Glutamatergic neuron (in vitro differentiated cells): ENCODE data around the gene CROCC. TPM values are rescaled to one million over a fixed set of nuclear protein-coding genes. Genes with fewer than 3 reads are reported as not detected.

ENCODE experiments used
- DNase-seq: peaks from one replicate; pipeline ENCODE4 v3.0.0; 2022
- H3K27ac Mint-ChIP-seq: one replicate; pipeline ENCODE4 v1.8.0; 2020; ENCODE audit warnings: mild to moderate bottlenecking, mixed read lengths, inconsistent platforms; ENCODE audit not compliant: unreplicated experiment
- H3K27me3 Mint-ChIP-seq: one replicate; pipeline ENCODE4 v1.8.0; 2020; ENCODE audit warnings: mild to moderate bottlenecking, moderate library complexity, mixed read lengths, inconsistent platforms; ENCODE audit not compliant: unreplicated experiment
- H3K36me3 Mint-ChIP-seq: one replicate; pipeline ENCODE4 v1.8.0; 2020; ENCODE audit warnings: mild to moderate bottlenecking, mixed read lengths, inconsistent platforms; ENCODE audit not compliant: unreplicated experiment
- H3K4me1 Mint-ChIP-seq: one replicate; pipeline ENCODE4 v1.8.0; 2020; ENCODE audit warnings: mild to moderate bottlenecking, low read depth, mixed read lengths, inconsistent platforms; ENCODE audit not compliant: unreplicated experiment
- H3K4me3 Mint-ChIP-seq: one replicate; pipeline ENCODE4 v1.8.0; 2020; ENCODE audit warnings: mild to moderate bottlenecking, mixed read lengths, inconsistent platforms; ENCODE audit not compliant: unreplicated experiment
- H3K9me3 Mint-ChIP-seq: one replicate; pipeline ENCODE4 v1.8.0; 2020; ENCODE audit warnings: mild to moderate bottlenecking, moderate library complexity, mixed read lengths, inconsistent platforms; ENCODE audit not compliant: unreplicated experiment
- CTCF ChIP-seq: fragments of 200-600 bp; sonication (generic); IDR thresholded peaks from one replicate; pipeline ENCODE4 v1.5.0; 2021; ENCODE audit not compliant: partially characterized antibody, unreplicated experiment
- total RNA-seq: library from RNA; stranded (reverse); fragmentation: NEBNext Ultra II Directional; extraction: Animal tissue kit (Norgen Biotek cat#: 25700); gene quantifications from one replicate; pipeline ENCODE4 v1.2.1, GENCODE V29; 2021; ENCODE audit not compliant: unreplicated experiment

CROCC gene
- total RNA-seq, 1 donor from 2014 or later = 50.9 TPM

- no peak overlapping the region for H3K4me3 Mint-ChIP-seq
- H3K27me3 Mint-ChIP-seq = peaks cover 6% of the 10 kb centered on the region
- H3K9me3 Mint-ChIP-seq = peaks cover 1% of the 10 kb centered on the region
- no peaks in the 10 kb centered on the region for H3K36me3 Mint-ChIP-seq
- no peaks in the 10 kb centered on the region for H3K4me1 Mint-ChIP-seq
- DNase-seq = no peak
- no peak overlapping the region for H3K27ac Mint-ChIP-seq
- no peak for TF ChIP-seq CTCF
Measured at GRCh38 chr1:16992675-16993074, 70.9 kb downstream of the CROCC start.

- Mint-ChIP-seq H3K27me3 (peaks cover 7% of the 10 kb centered on the region), H3K9me3 (peaks cover 1% of the 10 kb centered on the region), H3K27ac (no peak overlapping the region), H3K4me3 (no peak overlapping the region), H3K36me3 (no peaks in the 10 kb centered on the region), H3K4me1 (no peaks in the 10 kb centered on the region)
- no peak for DNase-seq
- TF ChIP-seq CTCF = no peak
Measured at GRCh38 chr1:16993521-16994038, 71.8 kb downstream of the CROCC start.

- H3K4me3 Mint-ChIP-seq = no peak overlapping the region
- no peak for DNase-seq
- H3K36me3 Mint-ChIP-seq = no peaks in the 10 kb centered on the region
- no peak overlapping the region for H3K27ac Mint-ChIP-seq
- no peaks in the 10 kb centered on the region for H3K4me1 Mint-ChIP-seq
- peaks cover 7% of the 10 kb centered on the region for H3K27me3 Mint-ChIP-seq
- peaks cover 1% of the 10 kb centered on the region for H3K9me3 Mint-ChIP-seq
- TF ChIP-seq CTCF = no peak
Measured at GRCh38 chr1:16996845-16997244, 75.1 kb downstream of the CROCC start.

GRCh38 chr1:16998589-16998988 lies 76.9 kb downstream of the CROCC start:
- Mint-ChIP-seq H3K27me3 (peaks cover 7% of the 10 kb centered on the region), H3K36me3 (no peaks in the 10 kb centered on the region), H3K9me3 (peaks cover 3% of the 10 kb centered on the region), H3K4me3 (no peak overlapping the region), H3K27ac (no peak overlapping the region), H3K4me1 (no peaks in the 10 kb centered on the region)
- DNase-seq = no peak
- no peak for TF ChIP-seq CTCF

DNA sequence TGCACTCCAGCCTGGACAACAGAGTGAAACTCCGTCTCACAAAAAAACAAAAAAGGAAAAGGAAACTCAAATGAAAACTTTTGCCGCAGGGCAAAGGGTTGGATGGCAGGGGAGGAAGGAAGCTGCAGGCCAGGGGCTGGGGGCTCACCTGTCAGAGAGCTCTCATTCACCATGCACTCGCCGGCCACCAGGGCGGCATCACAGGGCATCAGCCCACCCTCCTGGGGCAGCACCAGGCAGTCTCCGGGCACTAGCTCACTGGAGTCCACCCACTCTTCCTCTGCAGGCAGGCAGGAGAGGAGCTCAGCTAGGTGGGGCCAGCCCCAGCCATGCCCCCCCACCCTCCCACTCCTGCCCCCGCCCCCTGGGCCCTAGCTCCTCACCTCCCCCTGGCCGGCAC lies 78.1 kb downstream of the CROCC start:
- no peak for DNase-seq
- no peak for TF ChIP-seq CTCF
- Mint-ChIP-seq H3K4me3 (no peak overlapping the region), H3K36me3 (no peaks in the 10 kb centered on the region), H3K27me3 (peaks cover 9% of the 10 kb centered on the region), H3K4me1 (no peaks in the 10 kb centered on the region), H3K9me3 (peaks cover 3% of the 10 kb centered on the region), H3K27ac (no peak overlapping the region)
